Thoracic aorta (tissue), 2 donors: Measurements from ENCODE around the gene ADPRHL1. TPM values are rescaled to one million over a fixed set of nuclear protein-coding genes. Genes with fewer than 3 reads are reported as not detected.

Source experiments
- ATAC-seq: fragments of 150-250 bp; one replicate; pipeline ENCODE4 v1.8.0; 2017; ENCODE audit warnings: low read depth; ENCODE audit not compliant: insufficient number of reproducible peaks, low FRiP score
- DNase-seq: peaks from one replicate; pipeline ENCODE4 v3.0.0-alpha.2; 2020; ENCODE audit warnings: low spot score
- H3K27ac ChIP-seq, 2 donors: fragments of 200-600 bp; sonication (generic); 1 replicate in 1 of 2; 2 replicates in 1 of 2; pipeline ENCODE4 v1.5.1; 2016; ENCODE audit warnings: mild to moderate bottlenecking in 2 of 2, moderate library complexity in 2 of 2
- H3K27me3 ChIP-seq: fragments of 200-600 bp; sonication (generic); replicated peaks from 2 replicates; pipeline ENCODE4 v1.6.0; 2016; ENCODE audit warnings: mild to moderate bottlenecking; ENCODE audit not compliant: insufficient read depth
- H3K36me3 ChIP-seq: fragments of 200-600 bp; sonication (generic); one replicate; pipeline ENCODE4 v1.5.1; 2016
- H3K4me1 ChIP-seq, 2 donors: fragments of 200-600 bp; sonication (generic); 1 replicate in 1 of 2; 2 replicates in 1 of 2; pipeline versions ENCODE4 v1.5.1 to v1.6.0; 2016; ENCODE audit warnings: low read depth in 2 of 2, mild to moderate bottlenecking in 1 of 2; ENCODE audit not compliant: control insufficient read depth in 1 of 2
- H3K4me3 ChIP-seq: fragments of 200-600 bp; sonication (generic); 2 replicates; pipeline ENCODE4 v1.5.1; 2016; ENCODE audit warnings: mild to moderate bottlenecking
- H3K9me3 ChIP-seq: fragments of 200-600 bp; sonication (generic); 2 replicates; pipeline ENCODE4 v1.5.1; 2016
- CTCF ChIP-seq: fragments of 200-600 bp; sonication (generic); IDR thresholded peaks from one replicate; pipeline ENCODE4 v1.5.1; 2019; ENCODE audit warnings: antibody characterized with exemption
- total RNA-seq, 2 donors: library from RNA; depleted of rRNA; stranded (reverse); fragments of >200 nt; gene quantifications; one replicate each; pipeline versions ENCODE4 v1.1.0 to v1.2.3, GENCODE V29; 2016

ADPRHL1 gene
- total RNA-seq, 2 donors from 2014 or later = 11.8 to 12.6 TPM

GRCh38 chr13:113423520-113424163 is 29.6 kb downstream of the ADPRHL1 start:
- DNase-seq = no peak
- H3K27ac ChIP-seq = no peak overlapping the region
- TF ChIP-seq CTCF = no peak
- no peaks in the 10 kb centered on the region for H3K36me3 ChIP-seq
- H3K4me3 ChIP-seq = no peak overlapping the region
- no peak for ATAC-seq
- no peaks in the 10 kb centered on the region for H3K27me3 ChIP-seq
- no peaks in the 10 kb centered on the region for H3K9me3 ChIP-seq
- peaks cover 0 to 11% of the 10 kb centered on the region in 2 donors for H3K4me1 ChIP-seq

GRCh38 chr13:113422807-113423519 is 30.3 kb downstream of the ADPRHL1 start:
- TF ChIP-seq CTCF = no peak
- H3K36me3 ChIP-seq = no peaks in the 10 kb centered on the region
- H3K27ac ChIP-seq = no peak overlapping the region
- DNase-seq (no peak), ATAC-seq (no peak)
- H3K27me3 ChIP-seq = no peaks in the 10 kb centered on the region
- no peaks in the 10 kb centered on the region for H3K9me3 ChIP-seq
- peaks cover 0 to 11% of the 10 kb centered on the region in 2 donors for H3K4me1 ChIP-seq
- H3K4me3 ChIP-seq = no peak overlapping the region

- H3K4me3 ChIP-seq = peak overlapping the region; percentile 33
- H3K36me3 ChIP-seq = no peaks in the 10 kb centered on the region
- TF ChIP-seq CTCF = no peak
- ATAC-seq = no peak
- peak overlapping the region in 1 of 2 donors; percentile 36 for H3K27ac ChIP-seq
- H3K9me3 ChIP-seq = no peaks in the 10 kb centered on the region
- no peak for DNase-seq
- no peaks in the 10 kb centered on the region for H3K27me3 ChIP-seq
- peaks cover 0 to 11% of the 10 kb centered on the region in 2 donors for H3K4me1 ChIP-seq
These were observed 31.5 kb downstream of the ADPRHL1 start for GRCh38 chr13:113421673-113422270.

GRCh38 chr13:113420833-113421600 is 32.3 kb downstream of the ADPRHL1 start:
- DNase-seq = no peak
- H3K27ac ChIP-seq = peak overlapping the region in 1 of 2 donors; percentile 36

More at GRCh38 chr13:113420833-113421600, 32.3 kb downstream of the ADPRHL1 start:
- TF ChIP-seq CTCF = no peak
- H3K9me3 ChIP-seq = no peaks in the 10 kb centered on the region
- no peaks in the 10 kb centered on the region for H3K36me3 ChIP-seq
- no peak for ATAC-seq
- H3K4me1 ChIP-seq = peaks cover 0 to 11% of the 10 kb centered on the region in 2 donors
- no peaks in the 10 kb centered on the region for H3K27me3 ChIP-seq
- H3K4me3 ChIP-seq = no peak overlapping the region
